Spinal cord (tissue), 10 donors: ENCODE measurements around the gene NCDN. TPM values are rescaled to one million over a fixed set of nuclear protein-coding genes. Genes with fewer than 3 reads are reported as not detected.

Source experiments
- DNase-seq, 6 donors: peaks; one replicate each; pipeline versions ENCODE4 v3.0.0 to v3.0.0-alpha.2; 2013 to 2015; ENCODE audit warnings: low spot score in 6 of 6, low read depth in 4 of 6
- H3K27ac ChIP-seq: one replicate; pipeline ENCODE4 v1.5.1; 2013; ENCODE audit warnings: low read depth, low read length, control low read depth
- H3K27me3 ChIP-seq: one replicate; pipeline ENCODE4 v1.6.1; 2013; ENCODE audit warnings: low read length; ENCODE audit not compliant: control insufficient read depth, insufficient read depth
- H3K36me3 ChIP-seq: one replicate; pipeline ENCODE4 v1.6.1; 2013; ENCODE audit warnings: low read length; ENCODE audit not compliant: control insufficient read depth, insufficient read depth
- H3K4me1 ChIP-seq: one replicate; pipeline ENCODE4 v1.6.1; 2013; ENCODE audit warnings: low read length; ENCODE audit not compliant: control insufficient read depth, insufficient read depth
- H3K4me3 ChIP-seq: one replicate; pipeline ENCODE4 v1.5.1; 2013; ENCODE audit warnings: low read depth, low read length, control low read depth
- H3K9me3 ChIP-seq: one replicate; pipeline ENCODE4 v1.6.1; 2013; ENCODE audit warnings: low read length; ENCODE audit not compliant: control insufficient read depth, insufficient read depth
- WGBS: methylation state at CpG from one replicate; pipeline ENCODE4 v1.1.5; 2013; ENCODE audit warnings: missing lambda C conversion rate; ENCODE audit not compliant: insufficient coverage; 5-methylcytosine and 5-hydroxymethylcytosine counted together
- polyA plus RNA-seq, 2 donors: library from polyadenylated mRNA; unstranded; fragments of 120-200 nt; gene quantifications; one replicate each; pipeline ENCODE4 v1.2.1, GENCODE V29; 2013; ENCODE audit not compliant: insufficient read length in 2 of 2
- total RNA-seq, 2 donors: library from RNA; depleted of rRNA in 1 of 2; stranded (reverse); fragments of 120-200 nt in 1 of 2; fragments of >200 nt in 1 of 2; gene quantifications; one replicate each; pipeline versions ENCODE4 v1.2.3 to v1.2.4, GENCODE V29; 2013 to 2014
- donor health status: healthy.

Gene NCDN
- total and polyA plus RNA-seq, 4 donors = 39.9 to 209 (median 159) TPM

GRCh38 chr1:35587736-35588135 is 30.1 kb downstream of the NCDN start:
- peaks cover 36% of the 10 kb centered on the region for H3K36me3 ChIP-seq
- H3K4me3 ChIP-seq = no peak overlapping the region
- no peak overlapping the region for H3K27ac ChIP-seq
- WGBS = 80% methylated on average over 4 of the region's 6 CpGs
- no peaks in the 10 kb centered on the region for H3K27me3 ChIP-seq
- no peak for DNase-seq
- no peaks in the 10 kb centered on the region for H3K4me1 ChIP-seq
- no peaks in the 10 kb centered on the region for H3K9me3 ChIP-seq

- 55% methylated on average over 20 of the region's 21 CpGs for WGBS
- no peaks in the 10 kb centered on the region for H3K4me1 ChIP-seq
- no peaks in the 10 kb centered on the region for H3K27me3 ChIP-seq
- H3K27ac ChIP-seq = no peak overlapping the region
- H3K9me3 ChIP-seq = no peaks in the 10 kb centered on the region
- peaks cover 39% of the 10 kb centered on the region for H3K36me3 ChIP-seq
- no peak for DNase-seq
- no peak overlapping the region for H3K4me3 ChIP-seq
Measured at GRCh38 chr1:35588197-35588910, 30.8 kb downstream of the NCDN start.

- WGBS = 95% methylated on average over 15 of the region's 15 CpGs
- no peak overlapping the region for H3K27ac ChIP-seq
- no peak for DNase-seq
- H3K27me3 ChIP-seq = no peaks in the 10 kb centered on the region
- H3K9me3 ChIP-seq = no peaks in the 10 kb centered on the region
- peaks cover 43% of the 10 kb centered on the region for H3K36me3 ChIP-seq
- no peak overlapping the region for H3K4me3 ChIP-seq
- H3K4me1 ChIP-seq = no peaks in the 10 kb centered on the region
Measured at GRCh38 chr1:35589516-35590427, 32.2 kb downstream of the NCDN start.

GRCh38 chr1:35590476-35591040 is 33.0 kb downstream of the NCDN start:
- Histone ChIP-seq H3K36me3 (peaks cover 45% of the 10 kb centered on the region), H3K27me3 (no peaks in the 10 kb centered on the region), H3K27ac (no peak overlapping the region), H3K9me3 (no peaks in the 10 kb centered on the region), H3K4me3 (no peak overlapping the region), H3K4me1 (no peaks in the 10 kb centered on the region)
- DNase-seq = no peak
- 94% methylated on average over 25 of the region's 25 CpGs for WGBS

GRCh38 chr1:35591211-35591610 is 33.6 kb downstream of the NCDN start:
- Histone ChIP-seq H3K27ac (no peak overlapping the region), H3K36me3 (peaks cover 47% of the 10 kb centered on the region), H3K9me3 (no peaks in the 10 kb centered on the region), H3K27me3 (no peaks in the 10 kb centered on the region), H3K4me1 (no peaks in the 10 kb centered on the region), H3K4me3 (no peak overlapping the region)
- 93% methylated on average over 7 of the region's 8 CpGs for WGBS
- DNase-seq = no peak

- no peak for DNase-seq
- Histone ChIP-seq H3K36me3 (peaks cover 43% of the 10 kb centered on the region), H3K4me1 (no peaks in the 10 kb centered on the region), H3K4me3 (no peak overlapping the region), H3K9me3 (no peaks in the 10 kb centered on the region), H3K27ac (no peak overlapping the region), H3K27me3 (no peaks in the 10 kb centered on the region)
- WGBS = 81% methylated on average over 6 of the region's 8 CpGs
Measured at GRCh38 chr1:35592991-35593769, 35.6 kb downstream of the NCDN start.

GRCh38 chr1:35594005-35594760 is 36.6 kb downstream of the NCDN start:
- no peak for DNase-seq
- Histone ChIP-seq H3K27me3 (no peaks in the 10 kb centered on the region), H3K27ac (no peak overlapping the region), H3K4me1 (no peaks in the 10 kb centered on the region), H3K4me3 (no peak overlapping the region), H3K9me3 (no peaks in the 10 kb centered on the region), H3K36me3 (peaks cover 34% of the 10 kb centered on the region)
- 95% methylated on average over 7 of the region's 9 CpGs for WGBS

GRCh38 chr1:35595684-35596083 is 38.1 kb downstream of the NCDN start:
- no peaks in the 10 kb centered on the region for H3K9me3 ChIP-seq

GRCh38 chr1:35597870-35598269 is 40.3 kb downstream of the NCDN start:
- H3K27me3 ChIP-seq = no peaks in the 10 kb centered on the region
- no peak for DNase-seq
- 90% methylated on average over 3 of the region's 5 CpGs for WGBS
- no peak overlapping the region for H3K4me3 ChIP-seq
- no peaks in the 10 kb centered on the region for H3K9me3 ChIP-seq
- peaks cover 24% of the 10 kb centered on the region for H3K36me3 ChIP-seq
- no peaks in the 10 kb centered on the region for H3K4me1 ChIP-seq
- no peak overlapping the region for H3K27ac ChIP-seq

More at GRCh38 chr1:35595684-35596083, 38.1 kb downstream of the NCDN start:
- H3K27me3 ChIP-seq = no peaks in the 10 kb centered on the region
- H3K4me1 ChIP-seq = no peaks in the 10 kb centered on the region
- H3K27ac ChIP-seq = no peak overlapping the region
- DNase-seq = no peak
- 94% methylated on average over 2 of the region's 7 CpGs for WGBS
- peaks cover 23% of the 10 kb centered on the region for H3K36me3 ChIP-seq
- no peak overlapping the region for H3K4me3 ChIP-seq
